CD4-positive, alpha-beta T cell treated with Interleukin-21 for 1 hour (primary cell): ENCODE results near the gene ASB5.
"Not testable (repeated sequence)": the region's sequence is repeated elsewhere in the genome, so short reads cannot be mapped to it uniquely, and the experiment has no call there.

ENCODE experiments used
- DNase-seq: peaks from one replicate; pipeline ENCODE4 v3.0.0-alpha.2; 2020

The ASB5 gene, protein sequence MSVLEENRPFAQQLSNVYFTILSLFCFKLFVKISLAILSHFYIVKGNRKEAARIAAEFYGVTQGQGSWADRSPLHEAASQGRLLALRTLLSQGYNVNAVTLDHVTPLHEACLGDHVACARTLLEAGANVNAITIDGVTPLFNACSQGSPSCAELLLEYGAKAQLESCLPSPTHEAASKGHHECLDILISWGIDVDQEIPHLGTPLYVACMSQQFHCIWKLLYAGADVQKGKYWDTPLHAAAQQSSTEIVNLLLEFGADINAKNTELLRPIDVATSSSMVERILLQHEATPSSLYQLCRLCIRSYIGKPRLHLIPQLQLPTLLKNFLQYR

DNA sequence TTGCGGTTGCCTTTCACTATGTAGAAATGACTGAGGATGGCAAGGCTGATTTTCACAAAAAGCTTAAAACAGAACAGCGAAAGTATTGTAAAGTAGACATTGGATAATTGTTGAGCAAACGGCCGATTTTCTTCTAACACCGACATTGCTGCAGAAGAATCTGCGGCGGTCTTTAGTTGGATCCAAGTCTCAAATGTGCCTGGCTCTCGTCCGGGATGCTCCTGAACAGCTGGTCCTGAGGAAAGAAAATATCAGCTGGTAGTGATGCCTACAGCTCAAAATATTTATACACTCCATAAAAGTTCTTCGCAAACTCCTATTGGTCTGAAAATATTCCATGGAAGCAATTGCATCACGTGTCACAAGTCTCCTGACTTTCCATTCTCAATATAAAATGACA is at the start of gene ASB5:
TSS of gene ASB5 (minus strand) at position 260 of the 400 bp plus-strand sequence. CDS start at position 146, 114 bp downstream.
- DNase-seq, result no peak

DNA sequence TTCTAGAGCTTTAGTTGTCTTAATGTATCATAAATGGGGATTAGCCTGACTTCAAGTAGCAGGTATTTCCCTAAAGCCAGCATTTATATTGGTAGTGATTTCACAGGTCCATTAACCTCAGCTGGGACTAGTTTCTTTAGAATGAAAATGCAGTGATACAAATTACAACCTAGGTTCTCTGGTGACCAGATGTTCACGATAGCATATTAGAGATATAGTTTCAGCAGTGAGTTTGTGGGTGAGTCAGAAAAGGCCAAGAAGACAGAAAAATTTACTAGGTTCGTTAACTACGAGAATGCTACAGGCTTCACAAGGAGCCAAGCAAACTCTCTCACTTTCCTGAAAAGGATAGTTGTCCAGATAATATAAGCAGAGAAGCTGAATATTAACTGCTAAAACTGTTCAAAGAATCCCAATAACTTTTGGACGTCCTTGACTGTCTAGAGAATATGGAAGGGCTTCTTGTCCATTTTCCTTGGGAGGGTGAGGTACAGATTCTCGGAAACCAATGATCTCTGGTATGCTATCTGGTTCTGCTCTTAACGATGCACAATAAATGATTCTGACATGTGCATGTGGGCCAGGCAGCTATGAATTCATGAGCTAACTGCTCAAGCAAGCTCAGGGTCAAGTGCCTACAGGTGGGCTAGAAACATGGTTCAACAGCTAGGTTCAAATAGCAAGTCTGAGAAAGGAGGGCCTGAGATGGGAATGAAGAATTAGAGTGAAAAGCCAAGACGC is 44.7 kb upstream of the ASB5 start:
- DNase-seq, result no peak

DNA sequence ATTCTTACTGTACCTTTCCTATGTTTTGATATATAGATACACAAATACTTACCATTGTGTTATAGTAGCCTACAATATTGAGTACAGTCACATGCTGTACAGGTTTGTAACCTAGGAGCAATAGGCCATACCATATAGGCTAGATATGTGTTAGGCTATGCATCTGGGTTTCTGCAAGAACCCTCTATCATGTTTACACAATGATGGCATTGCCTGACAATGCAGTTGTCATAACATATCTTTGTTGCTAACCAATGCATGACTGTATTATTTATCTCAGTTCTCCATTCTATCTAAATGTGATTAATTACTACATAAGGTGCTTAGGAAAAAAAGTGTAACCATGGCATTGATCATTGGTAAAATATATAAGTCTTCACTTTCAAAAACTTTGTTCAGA is 40.8 kb upstream of the ASB5 start:
- DNase-seq, result no peak

DNA sequence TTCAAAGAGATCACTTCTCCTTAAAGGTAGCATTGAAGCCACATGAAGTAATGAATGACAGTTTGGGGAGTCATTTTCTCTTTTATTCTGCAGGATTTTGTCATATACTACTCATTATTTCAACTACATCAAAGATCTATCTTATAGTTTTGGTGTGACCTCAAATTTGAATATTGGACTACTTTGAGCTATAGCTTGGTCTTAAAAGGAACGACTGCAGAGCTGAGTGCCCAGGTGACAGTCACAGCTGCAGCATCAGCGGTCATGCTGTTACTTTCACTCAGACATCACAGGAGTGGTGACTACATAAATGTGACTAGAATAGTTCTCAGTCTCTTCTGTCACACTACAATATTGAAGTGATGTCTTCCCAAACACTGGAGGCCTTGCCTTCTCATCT is 40.0 kb upstream of the ASB5 start:
- no peak for DNase-seq

DNA sequence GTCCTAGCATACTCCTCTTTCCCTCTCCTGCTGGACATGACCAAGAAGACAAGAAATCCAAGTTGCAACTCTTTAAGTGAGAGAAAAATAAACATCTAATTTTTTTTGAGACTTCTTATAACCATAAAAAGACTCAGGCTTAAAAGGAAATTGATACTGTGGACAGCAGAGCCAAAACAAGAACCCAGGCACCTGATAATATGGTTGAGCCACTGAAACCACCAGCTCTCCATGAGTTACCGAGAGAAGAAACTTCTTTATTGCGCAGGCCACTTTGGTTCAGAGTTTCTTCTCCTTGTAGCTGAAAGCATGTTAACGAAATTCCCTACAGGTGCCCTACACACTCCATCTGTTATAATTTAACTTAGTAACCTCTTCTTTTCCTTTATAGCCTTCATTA is 39.4 kb upstream of the ASB5 start:
- no peak for DNase-seq

DNA sequence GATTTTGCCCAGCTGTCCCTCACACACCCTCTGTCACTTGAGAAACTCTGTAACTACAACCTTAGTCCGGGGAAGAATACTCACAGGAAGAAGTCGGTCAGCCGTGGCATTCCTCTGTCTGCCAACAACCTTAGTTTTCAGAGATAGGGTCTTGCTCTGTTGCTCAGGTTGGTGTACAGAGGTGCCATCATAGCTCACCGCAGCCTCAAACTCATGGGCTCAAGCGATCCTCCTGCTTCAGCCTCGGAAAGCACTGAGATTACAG is 38.6 kb upstream of the ASB5 start:
- no peak for DNase-seq

DNA sequence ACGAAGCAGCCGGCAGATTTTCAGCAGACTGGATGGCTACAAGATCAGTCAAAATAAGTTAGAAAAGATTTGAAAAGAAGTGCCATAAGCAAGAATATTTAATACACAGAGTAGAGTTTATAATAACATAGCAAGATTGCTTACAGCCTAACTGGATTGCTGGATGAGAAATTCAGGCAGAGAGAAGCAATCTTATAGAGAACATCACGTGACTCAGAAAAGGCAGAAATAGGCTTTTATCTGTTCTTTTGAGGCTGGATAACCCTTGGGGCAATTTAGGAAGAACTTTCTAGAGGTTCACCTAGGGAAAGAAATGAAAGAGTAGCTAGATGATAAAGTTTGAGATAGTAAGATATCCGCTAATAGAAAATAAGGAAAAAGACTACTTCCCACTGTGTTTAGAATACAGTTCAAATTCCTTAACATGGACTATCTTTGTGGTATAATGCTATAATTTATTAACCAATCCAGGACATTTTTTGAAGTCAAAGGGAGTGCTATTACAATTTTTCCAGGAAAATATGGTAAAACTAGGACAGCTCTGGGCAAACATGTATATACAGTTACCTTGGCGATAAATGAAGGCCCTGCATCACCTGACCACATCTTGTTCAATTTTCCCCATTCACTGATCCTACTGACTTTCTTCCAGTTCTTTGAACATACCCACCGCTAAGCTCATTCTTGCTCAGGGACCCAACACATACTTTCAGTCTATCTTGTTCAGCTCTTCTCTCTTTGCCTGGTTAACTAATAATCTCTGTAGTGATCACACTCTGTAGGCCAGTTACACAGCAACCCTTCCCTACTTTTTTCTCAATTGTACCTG is 38.0 kb upstream of the ASB5 start:
- no peak for DNase-seq

DNA sequence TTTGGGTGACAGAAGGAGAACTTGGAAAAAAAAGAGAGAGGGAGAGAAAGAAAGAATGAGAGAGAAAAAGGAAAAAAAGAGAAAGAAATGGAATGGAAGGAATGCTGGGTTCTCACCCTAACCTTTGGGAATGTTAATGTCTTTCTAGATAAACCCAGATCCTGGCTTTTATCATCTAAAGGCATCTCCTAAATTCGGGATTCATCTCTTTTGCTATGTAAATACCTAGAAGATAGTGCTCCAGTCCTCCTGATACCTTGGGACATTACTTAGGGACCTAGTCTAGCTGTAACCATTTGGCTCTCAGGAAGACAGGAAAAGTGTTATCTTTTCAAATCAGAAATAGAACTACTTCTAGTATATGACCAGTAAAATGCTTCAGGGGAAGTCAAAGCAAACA is 34.9 kb upstream of the ASB5 start:
- DNase-seq, result no peak

DNA sequence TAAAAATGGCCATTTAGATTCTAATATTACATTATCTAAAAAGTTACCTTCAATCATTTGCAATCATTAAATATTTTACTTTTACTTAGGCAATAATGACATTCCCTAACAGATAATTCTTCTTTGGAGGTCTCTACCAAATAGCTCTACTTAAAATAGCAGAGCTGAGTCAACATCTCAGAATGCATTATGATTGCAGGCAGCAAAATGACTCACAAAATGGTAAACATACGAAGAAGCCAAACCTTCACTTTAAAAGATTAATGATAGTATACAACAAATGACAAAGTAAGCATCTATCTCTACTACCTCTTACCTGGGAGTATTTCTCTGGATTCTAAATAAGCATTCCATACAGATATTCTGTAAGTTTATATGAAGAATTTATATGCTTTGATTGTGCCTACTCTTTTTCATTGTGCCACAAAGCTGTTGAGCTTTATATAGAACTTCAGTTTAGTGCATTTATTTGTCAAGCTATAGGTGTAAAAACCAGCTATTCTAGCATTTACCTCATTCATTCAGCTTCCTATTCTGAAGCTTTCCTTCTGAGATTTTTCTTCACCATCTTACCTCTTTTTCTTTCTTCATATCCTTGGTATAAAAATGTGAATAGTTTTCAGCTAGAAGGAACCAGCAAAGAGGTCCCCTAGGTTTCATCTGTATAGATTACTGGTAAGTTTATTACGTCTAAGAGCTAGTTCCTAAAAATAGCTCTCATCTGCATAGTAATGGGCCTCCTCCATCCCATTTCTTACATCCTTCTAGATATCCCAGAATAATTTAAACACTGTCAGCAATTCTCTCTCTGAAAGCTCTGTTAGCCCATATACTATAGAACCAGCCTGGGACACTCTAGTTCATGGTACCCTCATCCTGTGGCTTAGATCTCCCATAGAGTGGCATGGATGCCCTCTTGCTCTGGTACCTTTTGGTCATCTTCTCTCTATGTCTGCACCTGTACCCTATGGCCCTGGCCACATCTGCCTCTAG is 33.6 kb upstream of the ASB5 start:
- no peak for DNase-seq

DNA sequence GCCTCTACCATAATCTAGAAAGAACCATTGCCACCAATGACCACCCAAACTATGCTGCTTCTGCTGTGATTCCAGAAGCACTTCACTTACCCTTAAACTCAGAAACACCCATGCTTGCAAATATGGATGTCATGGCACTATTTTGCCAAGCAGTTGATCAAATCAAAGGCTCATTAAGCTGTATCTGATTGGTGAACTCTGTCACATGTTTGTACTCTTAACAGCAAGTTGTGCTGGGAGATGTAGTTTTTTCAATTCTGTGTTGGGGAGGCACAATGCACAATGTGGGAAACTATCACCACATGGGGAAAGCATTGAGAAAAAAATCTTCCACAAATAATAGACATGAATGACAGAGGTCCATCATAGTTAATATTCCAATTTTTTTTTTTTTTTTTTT is 31.5 kb upstream of the ASB5 start:
- no peak for DNase-seq

DNA sequence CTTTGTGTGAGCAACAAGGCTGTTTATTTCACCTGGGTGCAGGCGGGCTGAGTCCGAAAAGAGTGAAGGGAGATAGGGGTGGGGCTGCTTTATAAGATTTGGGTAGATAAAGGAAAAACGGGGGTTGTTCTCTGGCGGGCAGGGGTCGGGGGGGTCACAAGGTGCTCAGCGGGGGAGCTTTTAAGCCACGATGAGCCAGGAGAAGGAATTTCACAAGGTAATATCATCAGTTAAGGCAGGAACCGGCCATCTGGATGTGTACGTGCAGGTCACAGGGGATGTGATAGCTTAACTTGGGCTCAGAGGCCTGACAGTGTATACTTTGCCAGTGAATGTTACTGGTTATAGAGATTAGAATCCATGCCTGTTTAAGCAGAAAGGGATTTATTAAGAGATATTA is 31.0 kb upstream of the ASB5 start:
- DNase-seq, result no peak

DNA sequence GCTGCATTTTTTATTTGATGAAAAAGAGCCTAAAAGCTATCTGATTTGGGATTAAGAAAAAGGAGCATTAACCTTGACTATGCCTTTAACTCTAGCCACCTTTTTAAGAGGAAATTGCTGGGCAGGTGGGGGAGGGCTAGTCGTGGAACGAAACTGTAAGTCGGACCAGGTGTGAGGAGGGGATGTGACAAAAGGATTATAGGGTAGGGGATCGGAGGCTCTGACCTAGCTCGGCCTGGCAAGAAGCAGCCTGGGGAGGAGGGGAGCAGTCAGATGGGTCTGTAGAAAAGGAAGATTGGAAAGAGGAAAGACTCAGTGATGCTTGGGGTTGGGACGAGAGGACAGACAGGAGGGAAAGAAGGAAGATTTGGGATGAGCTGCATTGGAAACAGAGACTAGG is 29.6 kb upstream of the ASB5 start:
- DNase-seq, result no peak

DNA sequence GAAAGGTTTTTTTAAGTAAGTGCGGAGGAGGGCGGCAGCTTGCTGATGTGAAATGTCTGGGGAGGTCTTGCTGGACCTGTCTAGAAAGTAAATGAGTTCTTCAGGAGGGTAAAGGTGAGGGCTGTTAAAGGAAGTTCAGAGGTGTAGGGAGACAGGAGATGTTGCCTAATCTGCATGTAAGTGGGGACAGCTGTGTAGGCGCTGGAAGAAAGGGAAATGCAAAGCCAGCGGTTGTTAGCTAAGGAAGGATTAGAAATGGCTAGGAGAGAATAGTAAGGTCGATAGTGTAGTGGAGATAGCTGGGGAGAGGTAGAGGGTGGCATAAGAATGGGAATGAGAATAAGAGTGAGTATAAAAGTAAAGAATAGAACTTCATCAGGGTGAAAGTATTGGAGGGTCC is 26.9 kb upstream of the ASB5 start:
- DNase-seq, result not testable (repeated sequence)

DNA sequence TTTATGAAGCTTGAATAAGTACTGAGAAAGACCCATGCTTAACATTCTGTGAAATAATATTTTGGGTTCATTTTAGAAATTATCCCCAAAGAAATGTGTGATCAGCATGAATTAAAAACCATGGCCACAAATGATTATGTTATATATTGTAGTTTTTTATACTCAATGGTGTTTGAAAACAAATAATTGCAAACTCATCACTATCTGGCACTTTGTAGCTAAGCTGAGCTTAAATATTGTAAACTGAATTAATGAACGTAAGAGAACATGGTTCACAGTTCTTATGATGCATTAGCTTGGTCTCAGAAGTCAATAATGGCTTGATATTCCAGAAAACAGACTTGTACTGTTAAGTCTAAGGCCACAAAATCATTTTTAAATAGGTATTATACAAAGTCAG is 24.6 kb upstream of the ASB5 start:
- no peak for DNase-seq

DNA sequence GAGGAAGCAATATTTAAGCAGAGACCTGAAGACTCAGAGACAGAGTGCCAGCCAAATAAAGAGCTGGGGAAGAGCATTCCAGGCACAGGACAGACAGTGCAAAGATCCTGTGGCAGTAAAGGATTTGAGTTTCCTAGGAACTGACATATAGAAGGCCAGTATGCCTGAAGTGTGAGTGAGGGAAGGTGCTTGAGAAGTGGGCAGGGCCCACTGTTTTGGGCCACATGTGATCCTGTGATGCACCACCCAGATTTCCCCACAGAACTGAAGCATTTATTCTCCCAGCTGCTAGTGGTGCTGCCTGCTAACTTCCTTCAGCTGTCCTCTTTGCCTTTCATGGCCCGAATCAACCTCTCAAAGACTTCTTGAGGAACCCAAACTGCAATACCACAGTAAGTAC is 23.9 kb upstream of the ASB5 start:
- DNase-seq, result no peak

DNA sequence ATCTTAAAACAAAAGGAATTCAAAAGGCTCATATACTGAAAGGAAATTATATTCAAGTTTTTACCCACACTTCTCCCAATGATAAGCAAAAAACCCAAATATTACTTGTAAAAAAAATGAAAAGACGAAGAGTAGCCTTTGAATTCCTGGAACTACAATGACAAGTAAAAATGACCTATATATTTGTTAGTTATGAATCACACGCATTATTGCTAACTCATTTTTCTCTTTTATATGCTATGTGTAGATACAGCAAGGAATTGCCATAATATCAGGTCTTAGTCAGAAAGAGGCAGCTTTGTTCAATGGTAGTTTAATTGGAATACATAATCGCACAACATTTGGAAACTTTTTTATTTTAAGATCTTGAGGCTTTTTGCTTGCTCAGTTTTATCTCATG is 22.7 kb upstream of the ASB5 start:
- DNase-seq, result no peak

DNA sequence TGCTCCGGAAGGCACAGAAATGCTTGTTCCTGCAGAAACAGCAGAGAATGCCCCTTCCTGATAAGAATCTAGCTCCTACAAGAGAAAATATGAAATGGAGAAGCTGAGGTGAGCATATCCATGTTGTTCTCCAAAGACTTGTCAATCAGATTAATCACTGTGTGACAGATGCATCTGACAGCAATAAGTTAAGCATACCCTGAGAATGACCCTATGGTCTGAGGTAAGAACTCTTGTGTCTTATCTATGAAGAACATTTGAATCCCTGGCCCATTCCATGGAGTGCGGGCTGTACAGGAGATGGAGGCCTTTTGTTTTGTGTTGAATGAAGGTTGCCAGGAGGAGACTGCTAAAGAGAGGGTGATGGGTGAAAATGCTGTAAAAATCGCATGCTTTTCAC is 21.5 kb upstream of the ASB5 start:
- no peak for DNase-seq

DNA sequence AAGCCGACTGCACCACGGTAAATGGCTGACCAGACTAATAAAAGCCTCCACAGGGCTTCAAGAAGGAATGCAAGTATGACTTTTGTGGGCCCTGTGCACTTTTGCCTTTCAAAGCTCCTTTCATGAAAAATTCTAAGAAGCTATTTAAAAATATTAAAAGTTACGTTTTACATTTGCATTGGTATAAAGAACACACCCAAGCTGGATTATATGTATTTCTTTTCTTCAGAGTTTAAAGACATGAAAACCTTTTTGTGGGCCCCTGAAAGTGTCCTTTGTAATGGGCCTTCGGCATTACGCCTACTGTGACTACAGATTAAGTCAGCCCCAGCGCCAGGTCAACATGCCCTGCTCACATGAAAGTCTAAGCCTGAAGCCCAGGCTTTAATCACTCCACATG is 20.5 kb upstream of the ASB5 start:
- no peak for DNase-seq

DNA sequence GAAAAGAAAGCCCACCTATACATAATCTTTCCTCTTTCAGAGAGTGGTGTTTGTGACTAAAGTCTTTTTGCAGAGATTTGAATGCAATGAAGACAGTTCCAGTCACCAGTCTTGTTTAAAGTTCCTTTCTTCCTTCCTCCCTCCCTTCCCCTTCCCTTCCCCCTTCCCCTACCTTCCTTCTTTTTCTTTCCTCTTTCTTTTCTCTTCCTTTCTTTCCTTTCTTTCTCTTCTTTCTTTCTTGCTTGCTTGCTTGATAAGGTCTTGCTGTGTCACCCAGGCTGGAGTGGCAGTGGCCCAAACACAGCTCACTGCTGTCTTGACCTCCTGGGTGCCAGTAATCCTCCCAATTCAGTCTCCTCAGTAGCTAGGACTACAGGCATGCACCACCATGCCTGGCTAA is 19.0 kb upstream of the ASB5 start:
- no peak for DNase-seq

DNA sequence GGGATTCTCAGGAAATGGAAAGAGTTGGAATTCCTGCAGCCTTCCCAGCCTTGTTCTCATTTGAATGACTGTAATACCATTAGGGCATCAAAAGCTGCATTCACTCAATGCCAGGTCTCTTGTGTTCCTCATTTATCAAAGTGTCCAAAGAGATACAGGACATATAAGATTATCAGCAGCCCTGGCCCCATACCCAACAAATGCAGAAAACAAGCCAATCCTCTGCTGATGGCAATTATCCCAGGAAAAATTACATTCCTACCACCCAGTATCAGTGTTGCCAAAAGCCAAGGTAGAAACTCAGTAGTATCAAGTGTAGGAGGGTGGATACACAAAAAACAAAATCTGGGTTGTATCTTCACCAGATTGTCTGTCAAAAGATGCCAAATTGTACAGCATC is 18.5 kb upstream of the ASB5 start:
- no peak for DNase-seq

DNA sequence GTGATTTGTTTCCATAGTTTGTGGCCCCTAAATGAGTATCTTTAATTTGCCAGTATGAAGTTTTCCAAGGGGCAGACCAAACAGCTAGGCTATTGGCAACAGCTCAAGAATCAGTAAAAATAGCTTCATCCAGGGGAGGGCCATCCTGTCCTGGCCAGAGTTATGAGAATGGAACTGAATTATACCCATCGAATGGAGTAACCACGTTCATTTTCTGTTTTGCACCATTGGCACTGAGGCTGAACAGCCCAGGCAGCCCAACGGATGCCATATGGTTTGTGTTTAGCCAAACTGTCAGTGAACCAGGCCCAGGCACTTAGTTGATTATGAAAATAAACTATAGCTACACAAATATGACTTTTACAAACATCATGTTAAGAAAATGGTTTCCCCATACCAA is 17.7 kb upstream of the ASB5 start:
- DNase-seq, result no peak

DNA sequence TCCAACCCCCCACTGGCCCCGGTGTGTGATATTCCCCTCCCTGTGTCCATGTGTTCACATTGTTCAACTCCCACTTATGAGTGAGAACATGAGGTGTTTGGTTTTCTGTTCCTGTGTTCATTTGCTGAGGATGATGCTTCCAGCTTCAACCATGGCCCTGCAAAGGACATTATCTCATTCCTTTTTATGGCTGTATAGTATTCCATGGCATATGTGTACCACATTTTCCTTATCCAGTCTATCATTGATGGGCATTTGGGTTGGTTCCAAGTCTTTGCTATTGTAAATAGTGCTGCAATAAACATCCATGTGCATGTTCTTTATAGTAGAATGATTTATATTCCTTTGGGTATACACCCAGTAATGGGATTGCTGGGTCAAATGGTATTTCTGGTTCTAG is 10.5 kb upstream of the ASB5 start:
- DNase-seq, result not testable (repeated sequence)
